ENCODE data around the gene GOLT1B. TPM values are rescaled to one million over a fixed set of nuclear protein-coding genes. Genes with fewer than 3 reads are reported as not detected.
A peak's percentile ranks its signal among the peaks of the same experiment; 100 is the strongest.

GOLT1B gene
- total RNA-seq, 5 donors from 2014 or later (not counting 1 experiment from before 2014, with no cell fraction given) = 27.7 to 37.7 (median 35.1) TPM

GRCh38 chr12:21471294-21471693 is 30.3 kb upstream of the GOLT1B start:
- Mint-ChIP-seq H3K27ac (peak overlapping the region; percentile 57 to 85), H3K36me3 (peaks cover 48% of the 10 kb centered on the region)

GRCh38 chr12:21472197-21472823 is 29.3 kb upstream of the GOLT1B start:
- Histone ChIP-seq H3K4me3 (ENCODE audit: control insufficient read depth in 1 of 2, extremely low read depth in 1 of 2, low read length in 1 of 2) (no peak overlapping the region), H3K4me1 (ENCODE audit: control insufficient read depth in 1 of 2, extremely low read depth in 1 of 2, insufficient read depth in 2 of 2, low read length in 2 of 2) (no peaks in the 10 kb centered on the region), H3K36me3 (ENCODE audit: control insufficient read depth in 2 of 2, extremely low read depth in 1 of 2, insufficient read depth in 1 of 2, low read length in 1 of 2) (peaks cover 0 to 52% of the 10 kb centered on the region in 2 donors), H3K27ac (ENCODE audit: low read length) (no peak overlapping the region), H3K9me3 (no peaks in the 10 kb centered on the region), H3K27me3 (replicated peaks in 1 of 2; ENCODE audit: control insufficient read depth in 2 of 2, extremely low read depth in 1 of 2, insufficient read depth in 2 of 2, low read length in 1 of 2) (no peaks in the 10 kb centered on the region)
- Mint-ChIP-seq H3K36me3 (peaks cover 50% of the 10 kb centered on the region), H3K4me1 (peaks cover 0 to 5% (median 4%) of the 10 kb centered on the region in 3 donors), H3K9me3 (no peaks in the 10 kb centered on the region), H3K27me3 (no peaks in the 10 kb centered on the region), H3K27ac (peak overlapping the region; percentile 76 to 85), H3K4me3 (no peak overlapping the region)
- CTCF ChIA-PET = no interaction called here
- 100% methylated on average over 4 of the region's 7 CpGs for WGBS (ENCODE audit: insufficient coverage)
- DNase-seq (no peak), ATAC-seq (replicated peaks in 1 of 4) (no peak)
- POLR2A ChIA-PET = no interaction called here

More at GRCh38 chr12:21471294-21471693, 30.3 kb upstream of the GOLT1B start:
- H3K4me1 Mint-ChIP-seq = peaks cover 0 to 9% (median 4%) of the 10 kb centered on the region in 3 donors
- H3K27me3 Mint-ChIP-seq = no peaks in the 10 kb centered on the region
- no peaks in the 10 kb centered on the region for H3K9me3 ChIP-seq
- no peak overlapping the region for H3K27ac ChIP-seq (ENCODE audit: low read length)
- POLR2A ChIA-PET = no interaction called here
- CTCF ChIA-PET = interaction anchor here in 1 of 2 donors (0.6 kb wide), 1 partner anchor 168 kb away, joined by 3 read pairs; no protein-coding TSS in a partner anchor
- ATAC-seq (replicated peaks in 1 of 4) (no peak), DNase-seq (no peak)
- no peak overlapping the region for H3K4me3 Mint-ChIP-seq
- H3K27me3 ChIP-seq (replicated peaks in 1 of 2; ENCODE audit: control insufficient read depth in 2 of 2, extremely low read depth in 1 of 2, insufficient read depth in 2 of 2, low read length in 1 of 2) = no peaks in the 10 kb centered on the region
- no peak overlapping the region for H3K4me3 ChIP-seq (ENCODE audit: control insufficient read depth in 1 of 2, extremely low read depth in 1 of 2, low read length in 1 of 2)
- peaks cover 0 to 45% of the 10 kb centered on the region in 2 donors for H3K36me3 ChIP-seq (ENCODE audit: control insufficient read depth in 2 of 2, extremely low read depth in 1 of 2, insufficient read depth in 1 of 2, low read length in 1 of 2)
- WGBS (ENCODE audit: insufficient coverage) = no CpG with 5 or more reads among the region's 2 CpGs
- H3K4me1 ChIP-seq (ENCODE audit: control insufficient read depth in 1 of 2, extremely low read depth in 1 of 2, insufficient read depth in 2 of 2, low read length in 2 of 2) = no peaks in the 10 kb centered on the region
- no peaks in the 10 kb centered on the region for H3K9me3 Mint-ChIP-seq

GRCh38 chr12:21475552-21475951 is 26.0 kb upstream of the GOLT1B start:
- Mint-ChIP-seq H3K9me3 (no peaks in the 10 kb centered on the region), H3K27me3 (no peaks in the 10 kb centered on the region), H3K4me1 (peaks cover 0 to 5% (median 4%) of the 10 kb centered on the region in 3 donors), H3K4me3 (no peak overlapping the region), H3K27ac (peak overlapping the region in 1 of 2 donors; percentile 61), H3K36me3 (peaks cover 44% of the 10 kb centered on the region)
- WGBS (ENCODE audit: insufficient coverage) = no CpG with 5 or more reads among the region's 1 CpG
- no peaks in the 10 kb centered on the region for H3K27me3 ChIP-seq (replicated peaks in 1 of 2; ENCODE audit: control insufficient read depth in 2 of 2, extremely low read depth in 1 of 2, insufficient read depth in 2 of 2, low read length in 1 of 2)
- no peak overlapping the region for H3K4me3 ChIP-seq (ENCODE audit: control insufficient read depth in 1 of 2, extremely low read depth in 1 of 2, low read length in 1 of 2)
- POLR2A ChIA-PET = no interaction called here
- peaks cover 5 to 69% of the 10 kb centered on the region in 2 donors for H3K36me3 ChIP-seq (ENCODE audit: control insufficient read depth in 2 of 2, extremely low read depth in 1 of 2, insufficient read depth in 1 of 2, low read length in 1 of 2)
- no peak overlapping the region for H3K27ac ChIP-seq (ENCODE audit: low read length)
- CTCF ChIA-PET = no interaction called here
- ATAC-seq (replicated peaks in 1 of 4) = no peak
- no peaks in the 10 kb centered on the region for H3K9me3 ChIP-seq
- H3K4me1 ChIP-seq (ENCODE audit: control insufficient read depth in 1 of 2, extremely low read depth in 1 of 2, insufficient read depth in 2 of 2, low read length in 2 of 2) = no peaks in the 10 kb centered on the region
- no peak for DNase-seq

- no peak for DNase-seq
- ChIA-PET CTCF (interaction anchor here in 1 of 2 donors (0.5 kb wide), 1 partner anchor 1017 kb away, joined by 6 read pairs; no protein-coding TSS in a partner anchor), POLR2A (no interaction called here)
- Histone ChIP-seq H3K27me3 (replicated peaks in 1 of 2; ENCODE audit: control insufficient read depth in 2 of 2, extremely low read depth in 1 of 2, insufficient read depth in 2 of 2, low read length in 1 of 2) (no peaks in the 10 kb centered on the region), H3K4me1 (ENCODE audit: control insufficient read depth in 1 of 2, extremely low read depth in 1 of 2, insufficient read depth in 2 of 2, low read length in 2 of 2) (no peaks in the 10 kb centered on the region), H3K4me3 (ENCODE audit: control insufficient read depth in 1 of 2, extremely low read depth in 1 of 2, low read length in 1 of 2) (no peak overlapping the region), H3K9me3 (no peaks in the 10 kb centered on the region), H3K27ac (ENCODE audit: low read length) (no peak overlapping the region), H3K36me3 (ENCODE audit: control insufficient read depth in 2 of 2, extremely low read depth in 1 of 2, insufficient read depth in 1 of 2, low read length in 1 of 2) (peaks cover 7 to 77% of the 10 kb centered on the region in 2 donors)
- Mint-ChIP-seq H3K4me3 (no peak overlapping the region), H3K27me3 (no peaks in the 10 kb centered on the region), H3K36me3 (peaks cover 38% of the 10 kb centered on the region), H3K4me1 (peaks cover 0 to 4% (median 3%) of the 10 kb centered on the region in 3 donors), H3K9me3 (no peaks in the 10 kb centered on the region), H3K27ac (peak overlapping the region in 1 of 2 donors; percentile 67)
- ATAC-seq (replicated peaks in 1 of 4) = no peak
- WGBS (ENCODE audit: insufficient coverage) = no CpG with 5 or more reads among the region's 3 CpGs
Measured at GRCh38 chr12:21476949-21477348, 24.6 kb upstream of the GOLT1B start.

- H3K4me3 ChIP-seq (ENCODE audit: control insufficient read depth in 1 of 2, extremely low read depth in 1 of 2, low read length in 1 of 2) = no peak overlapping the region
- Mint-ChIP-seq H3K27me3 (no peaks in the 10 kb centered on the region), H3K36me3 (peaks cover 27% of the 10 kb centered on the region), H3K27ac (no peak overlapping the region), H3K9me3 (no peaks in the 10 kb centered on the region), H3K4me3 (no peak overlapping the region), H3K4me1 (peaks cover 0 to 4% (median 3%) of the 10 kb centered on the region in 3 donors)
- no peak for DNase-seq
- H3K9me3 ChIP-seq = no peaks in the 10 kb centered on the region
- 61% methylated on average over 5 of the region's 10 CpGs for WGBS (ENCODE audit: insufficient coverage)
- no peak for ATAC-seq (replicated peaks in 1 of 4)
- ChIA-PET CTCF (interaction anchor here (0.6 to 0.7 kb wide), 4 partner anchors 75 to 856 kb away, joined by 3 to 8 read pairs (median 5); no protein-coding TSS in a partner anchor), POLR2A (no interaction called here)
- H3K4me1 ChIP-seq (ENCODE audit: control insufficient read depth in 1 of 2, extremely low read depth in 1 of 2, insufficient read depth in 2 of 2, low read length in 2 of 2) = no peaks in the 10 kb centered on the region
- no peaks in the 10 kb centered on the region for H3K27me3 ChIP-seq (replicated peaks in 1 of 2; ENCODE audit: control insufficient read depth in 2 of 2, extremely low read depth in 1 of 2, insufficient read depth in 2 of 2, low read length in 1 of 2)
- H3K36me3 ChIP-seq (ENCODE audit: control insufficient read depth in 2 of 2, extremely low read depth in 1 of 2, insufficient read depth in 1 of 2, low read length in 1 of 2) = peaks cover 15 to 76% of the 10 kb centered on the region in 2 donors
- no peak overlapping the region for H3K27ac ChIP-seq (ENCODE audit: low read length)
Measured at GRCh38 chr12:21478756-21479455, 22.7 kb upstream of the GOLT1B start.

GRCh38 chr12:21483531-21483930 is 18.1 kb upstream of the GOLT1B start:
- Mint-ChIP-seq H3K9me3 (no peaks in the 10 kb centered on the region), H3K4me3 (no peak overlapping the region), H3K36me3 (peaks cover 17% of the 10 kb centered on the region), H3K27ac (no peak overlapping the region), H3K4me1 (peaks cover 0 to 16% (median 6%) of the 10 kb centered on the region in 3 donors), H3K27me3 (no peaks in the 10 kb centered on the region)
- Histone ChIP-seq H3K27me3 (replicated peaks in 1 of 2; ENCODE audit: control insufficient read depth in 2 of 2, extremely low read depth in 1 of 2, insufficient read depth in 2 of 2, low read length in 1 of 2) (no peaks in the 10 kb centered on the region), H3K4me1 (ENCODE audit: control insufficient read depth in 1 of 2, extremely low read depth in 1 of 2, insufficient read depth in 2 of 2, low read length in 2 of 2) (no peaks in the 10 kb centered on the region), H3K9me3 (no peaks in the 10 kb centered on the region), H3K4me3 (ENCODE audit: control insufficient read depth in 1 of 2, extremely low read depth in 1 of 2, low read length in 1 of 2) (no peak overlapping the region), H3K27ac (ENCODE audit: low read length) (no peak overlapping the region), H3K36me3 (ENCODE audit: control insufficient read depth in 2 of 2, extremely low read depth in 1 of 2, insufficient read depth in 1 of 2, low read length in 1 of 2) (peaks cover 15 to 56% of the 10 kb centered on the region in 2 donors)
- no peak for ATAC-seq (replicated peaks in 1 of 4)
- no CpG with 5 or more reads among the region's 3 CpGs for WGBS (ENCODE audit: insufficient coverage)
- DNase-seq = no peak
- POLR2A ChIA-PET = interaction anchor here in 1 of 2 donors (0.6 kb wide), 1 partner anchor 215 kb away, joined by 4 read pairs; no protein-coding TSS in a partner anchor
- CTCF ChIA-PET = interaction anchor here in 1 of 2 donors (0.6 kb wide), 1 partner anchor 88 kb away, joined by 4 read pairs; no protein-coding TSS in a partner anchor

All from T-cell (primary cell).